H1 (cell line): ENCODE measurements around the gene TFCP2L1. TPM values are rescaled to one million over a fixed set of nuclear protein-coding genes. Genes with fewer than 3 reads are reported as not detected.

ENCODE experiments used
- CTCF ChIA-PET: fragments of 300-600 bp; sonication (Branson Sonifier 250); formaldehyde crosslinking; loops from one replicate; lab custom pipeline; 2021; ENCODE audit not compliant: partially characterized antibody; lab: Charles Lee
- POLR2A ChIA-PET: fragments of 300-600 bp; sonication (Branson Sonifier 250); formaldehyde crosslinking; loops from one replicate; lab custom pipeline; 2021; ENCODE audit warnings: inconsistent platforms; ENCODE audit not compliant: partially characterized antibody; lab: Charles Lee
- DNase-seq, 2 experiments: peaks; one replicate each; pipeline versions ENCODE4 v3.0.0 to v3.0.0-alpha.2; 2010 to 2022; ENCODE audit warnings: low spot score in 2 of 2, low read depth in 1 of 2, mixed read lengths in 1 of 2
- FAIRE-seq: peaks from 2 replicates; lab custom pipeline; 2011; peaks lifted over from hg19 to GRCh38; lab: Jason Lieb, UNC
- H2AFZ ChIP-seq: 2 replicates; pipeline ENCODE4 v1.8.1; 2012; ENCODE audit warnings: low read length, inconsistent platforms
- H2AK5ac ChIP-seq: 2 replicates; pipeline ENCODE4 v1.6.1; 2013; ENCODE audit warnings: low read depth, low read length
- H2BK120ac ChIP-seq: replicated peaks from 2 replicates; pipeline ENCODE3; 2013; ENCODE audit warnings: low read depth, low read length, inconsistent platforms
- H2BK12ac ChIP-seq: 2 replicates; pipeline ENCODE4 v1.6.1; 2013; ENCODE audit warnings: low read depth, low read length
- H2BK15ac ChIP-seq: 2 replicates; pipeline ENCODE4 v1.6.1; 2013; ENCODE audit warnings: low read length
- H2BK20ac ChIP-seq: 2 replicates; pipeline ENCODE4 v1.6.1; 2013; ENCODE audit warnings: low read length
- H2BK5ac ChIP-seq: 2 replicates; pipeline ENCODE4 v1.6.1; 2013; ENCODE audit warnings: low read depth, low read length
- H3K14ac ChIP-seq: 2 replicates; pipeline ENCODE4 v1.6.1; 2013; ENCODE audit warnings: inconsistent platforms; ENCODE audit not compliant: insufficient read length
- H3K18ac ChIP-seq: 2 replicates; pipeline ENCODE4 v1.6.1; 2013; ENCODE audit warnings: low read length; ENCODE audit errors: extremely low read depth
- H3K23ac ChIP-seq: 2 replicates; pipeline ENCODE4 v1.6.1; 2013; ENCODE audit warnings: inconsistent platforms; ENCODE audit not compliant: insufficient read length
- H3K23me2 ChIP-seq: 2 replicates; pipeline ENCODE4 v1.6.1; 2013; ENCODE audit warnings: low read depth, low read length
- H3K27ac ChIP-seq: 2 replicates; pipeline ENCODE4 v1.6.1; 2011; ENCODE audit warnings: low read depth, low read length, inconsistent platforms
- H3K27me3 ChIP-seq, 4 experiments: replicated peaks in 1 of 4; 1 replicate in 1 of 4; 2 replicates in 3 of 4; pipeline versions ENCODE4 v1.6.1 to v1.8.1; 2011 to 2013; ENCODE audit warnings: low read length in 3 of 4, mild to moderate bottlenecking in 3 of 4, inconsistent platforms in 2 of 4, mixed read lengths in 2 of 4, moderate library complexity in 1 of 4; ENCODE audit not compliant: control insufficient read depth in 3 of 4, insufficient read depth in 3 of 4; ENCODE audit errors: extremely low read depth in 1 of 4
- H3K36me3 ChIP-seq, 4 experiments: 2 replicates each; pipeline versions ENCODE4 v1.6.1 to v1.8.1; 2011 to 2013; ENCODE audit warnings: mild to moderate bottlenecking in 4 of 4, low read length in 3 of 4, moderate library complexity in 2 of 4, control low read depth in 1 of 4, inconsistent platforms in 1 of 4; ENCODE audit not compliant: insufficient read depth in 4 of 4, control insufficient read depth in 2 of 4
- H3K4ac ChIP-seq: replicated peaks from 2 replicates; pipeline ENCODE3; 2013; ENCODE audit warnings: low read length, low read depth, mixed read lengths, inconsistent platforms; ENCODE audit not compliant: insufficient read length
- H3K4me1 ChIP-seq, 4 experiments: replicated peaks in 1 of 4; 1 replicate in 1 of 4; 2 replicates in 3 of 4; pipeline versions ENCODE4 v1.6.1 to v1.8.1; 2011 to 2013; ENCODE audit warnings: low read length in 3 of 4, inconsistent platforms in 2 of 4, mixed read lengths in 1 of 4; ENCODE audit not compliant: insufficient read depth in 4 of 4, control insufficient read depth in 3 of 4
- H3K4me2 ChIP-seq, 2 experiments: 2 replicates each; pipeline versions ENCODE4 v1.6.1 to v1.8.1; 2011 to 2013; ENCODE audit warnings: low read depth in 2 of 2, low read length in 2 of 2, control low read depth in 1 of 2, inconsistent platforms in 1 of 2, mild to moderate bottlenecking in 1 of 2; ENCODE audit not compliant: insufficient read depth in 1 of 2
- H3K4me3 ChIP-seq, 4 experiments: fragments of 200-600, 300-600 bp in 1 of 4; sonication (generic), shearing (Covaris generic), sonication (Bioruptor Twin) in 1 of 4; 2 replicates each; pipeline versions ENCODE4 v1.5.1 to v1.8.1; 2011 to 2016; ENCODE audit warnings: low read length in 4 of 4, low read depth in 3 of 4, control low read depth in 2 of 4, inconsistent platforms in 2 of 4, mild to moderate bottlenecking in 2 of 4, mixed read lengths in 1 of 4, moderate library complexity in 1 of 4; ENCODE audit not compliant: insufficient read depth in 2 of 4; ENCODE audit errors: extremely low read depth in 1 of 4
- H3K56ac ChIP-seq: replicated peaks from 2 replicates; pipeline ENCODE3; 2013; ENCODE audit warnings: low read depth, mild to moderate bottlenecking, mixed read lengths, low read length, inconsistent platforms; ENCODE audit not compliant: insufficient read length
- H3K79me1 ChIP-seq: 2 replicates; pipeline ENCODE4 v1.6.1; 2013; ENCODE audit warnings: low read depth, low read length, control low read depth
- H3K79me2 ChIP-seq, 2 experiments: 2 replicates each; pipeline versions ENCODE4 v1.6.1 to v1.8.1; 2012 to 2013; ENCODE audit warnings: low read length in 2 of 2, mild to moderate bottlenecking in 2 of 2, inconsistent platforms in 1 of 2; ENCODE audit not compliant: insufficient read depth in 2 of 2, control insufficient read depth in 1 of 2
- H3K9ac ChIP-seq, 4 experiments: replicated peaks in 1 of 4; 1 replicate in 1 of 4; 2 replicates in 3 of 4; pipeline versions ENCODE4 v1.6.1 to v1.8.1; 2011 to 2013; ENCODE audit warnings: low read depth in 3 of 4, low read length in 3 of 4, control low read depth in 2 of 4, mild to moderate bottlenecking in 2 of 4, moderate library complexity in 2 of 4, inconsistent platforms in 1 of 4; ENCODE audit errors: extremely low read depth in 1 of 4
- H3K9me3 ChIP-seq, 2 experiments: 2 replicates each; pipeline versions ENCODE4 v1.6.1 to v1.8.1; 2012 to 2013; ENCODE audit warnings: mild to moderate bottlenecking in 2 of 2, moderate library complexity in 2 of 2, control low read depth in 1 of 2, inconsistent platforms in 1 of 2, low read depth in 1 of 2, low read length in 1 of 2, mixed read lengths in 1 of 2; ENCODE audit not compliant: insufficient read depth in 2 of 2
- H4K20me1 ChIP-seq, 2 experiments: replicated peaks in 1 of 2; 2 replicates each; pipeline versions ENCODE3 to v1.8.1; 2011 to 2013; ENCODE audit warnings: inconsistent platforms in 2 of 2, low read length in 2 of 2, mild to moderate bottlenecking in 1 of 2; ENCODE audit not compliant: insufficient read depth in 2 of 2, control insufficient read depth in 1 of 2
- H4K5ac ChIP-seq: 2 replicates; pipeline ENCODE4 v1.6.1; 2013; ENCODE audit warnings: low read length, low read depth, mixed read lengths, inconsistent platforms; ENCODE audit not compliant: insufficient read length
- H4K8ac ChIP-seq: 2 replicates; pipeline ENCODE4 v1.8.0; 2013; ENCODE audit warnings: mild to moderate bottlenecking, moderate library complexity, low read length, inconsistent platforms; ENCODE audit not compliant: insufficient read depth; ENCODE audit errors: extremely low read depth
- H4K91ac ChIP-seq: replicated peaks from 2 replicates; pipeline ENCODE3; 2013; ENCODE audit warnings: low read length, mixed read lengths, inconsistent platforms; ENCODE audit not compliant: insufficient read length
- CBX8 ChIP-seq: fragments of 300-800, 300-1000 bp; sonication (generic); IDR thresholded peaks from 2 replicates; pipeline ENCODE4 v1.7.1; 2016; ENCODE audit warnings: low read depth, low read length, borderline replicate concordance
- CEBPB ChIP-seq: IDR thresholded peaks from 2 replicates; pipeline ENCODE4 v1.6.1; 2012; ENCODE audit warnings: low read depth, low read length
- CHD2 ChIP-seq: IDR thresholded peaks from 2 replicates; pipeline ENCODE4 v1.6.1; 2012; ENCODE audit warnings: low read length, improper control_type of control experiment
- GTF2F1 ChIP-seq: IDR thresholded peaks from 2 replicates; pipeline ENCODE4 v1.6.1; 2012; ENCODE audit warnings: low read depth, low read length, improper control_type of control experiment, borderline replicate concordance
- HDAC2 ChIP-seq, 2 experiments: fragments of 300-600 bp in 1 of 2; sonication (generic) in 1 of 2; IDR thresholded peaks; 2 replicates each; pipeline ENCODE4 v1.6.1; 2011 to 2012; ENCODE audit warnings: low read depth in 2 of 2, low read length in 2 of 2, mild to moderate bottlenecking in 2 of 2, moderate library complexity in 2 of 2, borderline replicate concordance in 1 of 2, inconsistent platforms in 1 of 2
- MAX ChIP-seq: IDR thresholded peaks from 2 replicates; pipeline ENCODE4 v1.6.1; 2012; ENCODE audit warnings: inconsistent platforms
- POU5F1 ChIP-seq: IDR thresholded peaks from 2 replicates; pipeline ENCODE4 v1.6.1; 2011; ENCODE audit warnings: low read depth, mild to moderate bottlenecking, low read length, moderate library complexity
- RBBP5 ChIP-seq: IDR thresholded peaks from 2 replicates; pipeline ENCODE4 v1.7.1; 2012; ENCODE audit warnings: low read depth, mild to moderate bottlenecking, inconsistent platforms, low read length, moderate library complexity, borderline replicate concordance
- RFX5 ChIP-seq: IDR thresholded peaks from 2 replicates; pipeline ENCODE4 v1.6.1; 2011; ENCODE audit warnings: low read depth, low read length, improper control_type of control experiment, borderline replicate concordance
- SRF ChIP-seq: IDR thresholded peaks from 2 replicates; pipeline ENCODE4 v1.6.1; 2011; ENCODE audit warnings: mild to moderate bottlenecking, low read depth, low read length, moderate library complexity
- TAF1 ChIP-seq: IDR thresholded peaks from 2 replicates; pipeline ENCODE4 v1.6.1; 2011; ENCODE audit warnings: mild to moderate bottlenecking, low read depth, low read length
- TAF7 ChIP-seq: optimal IDR thresholded peaks from 2 replicates; pipeline ENCODE3; 2011; ENCODE audit warnings: low read depth, mild to moderate bottlenecking, inconsistent platforms, low read length, moderate library complexity, borderline replicate concordance
- TEAD4 ChIP-seq: IDR thresholded peaks from 2 replicates; pipeline ENCODE4 v1.6.1; 2012; ENCODE audit warnings: low read depth, low read length, inconsistent platforms, mixed read lengths
- WGBS, 2 experiments: shearing (Covaris generic) in 1 of 2; methylation state at CpG; one replicate each; pipeline versions ENCODE4 v1.1.6 to v1.1.7; 2013 to 2015; ENCODE audit warnings: low lambda C conversion rate in 2 of 2, mixed read lengths in 2 of 2, inconsistent platforms in 1 of 2, low coverage in 1 of 2, missing lambda C conversion rate in 1 of 2; ENCODE audit not compliant: insufficient replicate concordance in 2 of 2, insufficient coverage in 1 of 2, insufficient read length in 1 of 2; ENCODE audit errors: extremely low coverage in 1 of 2, missing lambda C conversion rate in 1 of 2; 5-methylcytosine and 5-hydroxymethylcytosine counted together
- polyA plus RNA-seq, 7 experiments: library from polyadenylated mRNA; depleted of rRNA in 3 of 7; stranded (reverse) in 5 of 7; unstranded in 2 of 7; fragments of >200 nt in 5 of 7; fragments of 200-250 nt in 2 of 7; gene quantifications; 1 replicate in 5 of 7; 2 replicates in 1 of 7; 4 replicates in 1 of 7; pipeline versions ENCODE4 v1.2.1 to v1.2.3, GENCODE V29; 2011 to 2013; ENCODE audit warnings: missing spikeins in 2 of 7, mixed read lengths in 2 of 7
- total RNA-seq: library from RNA; stranded (reverse); fragmentation: NEBNext Ultra II Directional; extraction: Animal tissue kit (Norgen Biotek cat#: 25700); gene quantifications from 2 replicates; pipeline ENCODE4 v1.2.1, GENCODE V29; 2021

TFCP2L1 gene
- total and polyA plus RNA-seq, 2 of the 8 experiments (the other 6 are each of a cell fraction or from before 2014, with no cell fraction given): 1.5 to 3.8 TPM

GRCh38 chr2:121303531-121304263, 18.7 kb upstream of the TFCP2L1 start:
- Histone ChIP-seq H2BK5ac (no peak overlapping the region), H3K4ac (no peak overlapping the region), H2BK12ac (no peak overlapping the region), H3K9me3 (no peaks in the 10 kb centered on the region), H2BK15ac (no peak overlapping the region), H3K4me3 (no peak overlapping the region), H3K23ac (no peak overlapping the region), H3K56ac (no peak overlapping the region), H4K8ac (no peak overlapping the region), H3K27ac (no peak overlapping the region), H3K79me2 (no peaks in the 10 kb centered on the region), H3K4me2 (no peak overlapping the region), H3K27me3 (peaks cover 0 to 1% (median 0%) of the 10 kb centered on the region in 4 experiments; a peak in 1 of 7 replicates), H2AK5ac (no peak overlapping the region), H3K18ac (no peak overlapping the region), H3K4me1 (no peaks in the 10 kb centered on the region), H3K23me2 (no peaks in the 10 kb centered on the region), H3K36me3 (no peaks in the 10 kb centered on the region), H3K9ac (no peak overlapping the region), H4K5ac (no peak overlapping the region), H3K14ac (no peak overlapping the region), H3K79me1 (no peaks in the 10 kb centered on the region), H2BK20ac (no peak overlapping the region), H2BK120ac (no peak overlapping the region), H4K20me1 (no peaks in the 10 kb centered on the region), H4K91ac (no peak overlapping the region), H2AFZ (no peak overlapping the region)
- POLR2A ChIA-PET: no interaction called here
- CTCF ChIA-PET: interaction anchor here (0.5 to 1.4 kb wide), 4 partner anchors 11 to 226 kb away, joined by 3 read pairs; no protein-coding TSS in a partner anchor
- FAIRE-seq: no peak
- no peak for DNase-seq
- WGBS, 2 experiments: 82% methylated on average over 2 of the region's 2 CpGs; no CpG with 5 or more reads in 1 of the 2 experiments
- TF ChIP-seq RBBP5: no peak
- TF ChIP-seq GTF2F1: no peak
- TF ChIP-seq SRF: no peak
- no peak for TF ChIP-seq TAF1
- no peak for TF ChIP-seq POU5F1
- TF ChIP-seq CHD2: no peak
- no peak for TF ChIP-seq CBX8
- TF ChIP-seq TAF7: no peak
- no peak for TF ChIP-seq RFX5
- TF ChIP-seq CEBPB: no peak
- TF ChIP-seq MAX: no peak
- no peak for TF ChIP-seq HDAC2 (IDR thresholded peaks at IDR 0.05; ENCODE audit: borderline replicate concordance in 1 of 2, low read depth in 2 of 2, low read length in 2 of 2)
- TF ChIP-seq TEAD4: no peak
